ENCODE measurements around the gene SOX10.
A peak's percentile ranks its signal among the peaks of the same experiment; 100 is the strongest.

Gene SOX10

GRCh38 chr22:37983860-37984791 is at the start of gene SOX10:
TSS of gene SOX10 (minus strand) at chr22:37984555. CDS start at chr22:37983784, 771 bp downstream.
- peak; percentile 83 for DNase-seq (ENCODE audit: low spot score)

- peak; percentile 92 for DNase-seq (ENCODE audit: low spot score)
These were observed 49.3 kb upstream of the SOX10 start for GRCh38 chr22:38033522-38034277.

DNA sequence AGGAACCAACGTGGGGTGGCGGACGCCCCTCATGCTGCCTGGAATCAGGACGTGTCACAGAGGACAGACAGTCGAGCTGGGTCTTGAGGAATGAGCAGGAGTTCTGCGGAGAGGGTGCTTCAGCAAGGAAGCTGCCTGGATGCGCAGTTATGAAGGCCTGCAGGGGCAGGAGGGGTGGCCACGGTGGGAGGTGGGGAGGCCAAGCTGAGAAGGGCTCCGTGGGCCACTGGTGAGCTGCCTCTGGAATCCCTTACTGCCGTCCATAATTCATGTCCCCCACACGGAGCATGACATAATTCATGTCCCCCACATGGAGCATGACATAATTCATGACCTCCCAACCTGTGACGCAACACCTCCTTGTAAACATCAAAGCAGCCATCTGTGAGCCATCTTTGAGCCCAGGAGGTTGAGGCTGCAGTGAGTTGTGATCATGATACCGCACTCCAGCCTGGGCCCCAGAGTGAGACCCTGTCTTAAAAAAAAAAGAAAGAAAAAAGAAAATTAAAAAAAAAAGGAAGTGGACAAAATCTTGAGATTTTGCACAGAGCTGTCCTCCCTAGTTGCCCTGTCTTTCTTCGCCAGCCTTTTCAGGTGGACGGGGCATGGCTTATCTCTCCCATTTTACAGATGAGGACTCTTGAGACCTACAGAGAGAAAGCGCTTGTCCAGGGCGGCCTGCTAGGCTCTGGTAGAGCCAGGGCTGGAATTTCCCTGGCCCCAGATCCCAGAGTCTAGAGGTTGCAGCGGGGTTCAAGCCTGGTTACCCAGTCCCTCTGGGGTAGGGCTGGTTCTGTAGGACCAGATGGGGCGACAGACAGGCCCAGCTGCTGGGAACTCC is 48.5 kb upstream of the SOX10 start:
- DNase-seq (ENCODE audit: low spot score), result no peak

GRCh38 chr22:38031491-38031890 is 47.1 kb upstream of the SOX10 start:
- DNase-seq (ENCODE audit: low spot score), result peak; percentile 48

- peak; percentile 36 for DNase-seq (ENCODE audit: low spot score)
These were observed 46.2 kb upstream of the SOX10 start for GRCh38 chr22:38030311-38031133.

DNA sequence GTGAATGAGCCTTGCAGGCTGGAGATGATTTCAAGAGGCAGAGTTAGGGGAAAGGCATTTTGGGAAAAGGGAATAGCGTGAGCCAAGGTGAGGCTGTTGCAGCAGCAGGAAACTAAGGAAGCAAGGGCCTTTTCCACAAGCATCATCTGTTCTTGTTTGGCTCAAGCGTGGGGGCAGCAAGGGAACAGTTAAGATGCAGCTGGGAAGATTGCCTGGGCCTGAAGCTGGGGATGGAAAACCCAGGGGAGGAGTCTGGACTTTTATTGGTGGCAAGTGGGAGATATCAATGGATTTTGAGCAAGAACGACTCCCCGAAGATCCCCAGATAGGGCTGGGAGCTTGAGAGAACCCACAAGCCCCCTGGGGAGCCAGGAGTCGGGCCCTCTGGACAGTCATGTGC is 45.5 kb upstream of the SOX10 start:
- DNase-seq (ENCODE audit: low spot score), result no peak

- DNase-seq (ENCODE audit: low spot score), result no peak
These were observed 45.0 kb upstream of the SOX10 start for GRCh38 chr22:38029370-38029769.

DNA sequence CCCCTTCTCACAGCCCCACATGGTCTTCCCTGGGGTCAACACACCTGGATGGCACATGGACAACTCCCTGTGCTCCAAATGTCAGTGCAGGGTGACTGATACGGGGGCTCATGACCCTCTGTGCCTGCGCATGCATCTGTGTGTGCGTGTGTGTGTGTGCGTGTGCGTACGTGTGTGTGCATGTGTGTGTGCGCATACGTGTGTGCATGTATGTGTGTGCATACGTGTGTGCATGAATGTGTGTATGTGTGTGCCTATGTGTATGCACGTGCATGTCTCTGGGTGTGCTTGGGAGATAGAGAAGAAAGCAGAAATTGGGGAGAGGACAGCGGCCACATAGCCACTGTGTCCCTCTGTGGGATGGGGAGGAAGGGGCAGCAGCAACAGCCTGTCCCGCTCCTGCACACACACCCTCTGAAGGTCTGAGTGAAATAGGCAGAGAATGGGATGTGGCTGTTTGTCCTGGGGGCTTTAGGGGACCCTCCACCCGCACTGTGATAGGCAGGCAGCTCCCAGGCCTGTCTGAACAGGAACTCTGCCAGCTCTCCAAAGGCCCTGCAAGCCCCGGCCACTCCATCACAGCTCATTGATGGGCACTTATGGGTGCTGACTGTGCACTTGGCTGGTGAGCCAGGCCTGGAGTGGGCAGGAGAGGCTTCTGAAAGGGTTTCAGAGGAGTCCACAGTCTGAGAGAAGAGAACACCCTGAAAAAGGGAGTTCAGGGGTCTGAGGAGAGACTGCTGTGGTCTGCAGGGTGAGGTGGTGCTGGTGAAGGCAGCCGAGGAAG is 44.2 kb upstream of the SOX10 start:
- peak; percentile 37 for DNase-seq (ENCODE audit: low spot score)

- DNase-seq (ENCODE audit: low spot score), result peak; percentile 54
These were observed 43.1 kb upstream of the SOX10 start for GRCh38 chr22:38027487-38027886.

DNA sequence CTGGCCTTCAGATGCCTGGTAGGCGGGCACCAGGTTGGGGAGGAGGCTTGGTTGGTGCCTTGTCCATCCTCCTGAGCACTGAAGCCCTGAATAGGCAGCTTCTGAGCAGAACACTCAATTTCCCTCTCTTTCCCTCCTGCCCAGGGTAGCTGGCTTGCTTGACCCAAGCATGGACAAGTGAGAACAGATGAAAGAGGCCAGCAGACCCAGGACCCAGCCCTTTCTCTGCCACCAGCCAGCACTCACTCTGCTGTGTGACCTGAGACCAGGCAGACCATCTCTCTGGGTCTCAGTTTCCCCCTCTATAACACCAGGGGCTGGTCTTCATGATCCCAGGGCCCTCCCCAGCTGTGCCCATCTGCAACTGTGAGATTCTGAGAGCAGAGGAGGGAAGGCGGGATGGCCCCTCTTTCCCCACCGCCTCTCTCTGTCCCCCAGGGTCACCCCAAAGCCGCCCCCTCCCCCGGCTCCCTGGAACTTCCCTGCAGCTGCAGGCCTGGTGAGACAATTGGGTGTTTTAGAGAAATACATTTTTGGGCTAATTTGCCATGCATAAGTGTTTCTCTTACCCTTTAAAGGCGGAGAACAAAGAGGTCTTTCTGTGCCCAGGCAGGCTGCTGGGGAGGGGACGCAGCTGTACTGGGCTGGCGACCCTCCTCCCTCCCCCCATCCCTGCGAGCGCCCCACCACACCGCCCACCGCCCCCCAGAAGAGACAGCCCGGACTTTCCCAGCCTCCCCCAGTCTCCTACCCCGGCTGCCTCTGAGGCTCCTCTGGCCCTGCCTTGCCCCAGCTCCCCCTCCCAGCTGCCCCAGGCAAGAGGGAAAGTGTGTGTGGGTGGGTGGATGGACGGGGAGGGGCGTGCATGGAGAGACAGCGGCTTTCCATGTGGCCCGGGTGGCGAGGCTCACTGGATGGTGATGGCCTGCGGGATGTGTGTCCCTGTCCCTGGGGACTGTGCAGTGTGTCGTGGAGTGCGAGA is 42.1 kb upstream of the SOX10 start:
- peak; percentile 79 for DNase-seq (ENCODE audit: low spot score)

GRCh38 chr22:38025514-38025913 is 41.2 kb upstream of the SOX10 start:
- DNase-seq (ENCODE audit: low spot score), result no peak

DNA sequence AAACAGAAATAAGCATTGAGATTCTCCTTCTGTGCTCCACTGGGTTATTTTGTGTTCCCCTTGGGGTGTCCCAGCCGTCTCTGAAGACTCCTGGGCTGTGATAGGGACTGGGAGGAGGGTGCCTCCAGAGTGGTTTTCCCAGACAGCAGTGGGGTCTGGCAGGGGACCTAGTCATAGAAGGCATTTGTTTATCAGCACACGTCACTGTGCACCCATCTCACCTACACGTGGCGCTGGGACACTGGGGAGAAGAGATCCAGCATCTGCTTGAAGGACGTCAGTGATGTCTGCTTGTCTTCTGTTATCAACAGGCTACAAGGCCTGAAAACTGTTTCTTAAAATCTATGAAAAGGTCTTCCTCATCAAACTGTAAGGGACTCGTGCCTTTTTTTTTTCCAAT is 38.7 kb upstream of the SOX10 start:
- peak; percentile 25 for DNase-seq (ENCODE audit: low spot score)

GRCh38 chr22:38021206-38021605 is 36.9 kb upstream of the SOX10 start:
- DNase-seq (ENCODE audit: low spot score), result no peak

DNA sequence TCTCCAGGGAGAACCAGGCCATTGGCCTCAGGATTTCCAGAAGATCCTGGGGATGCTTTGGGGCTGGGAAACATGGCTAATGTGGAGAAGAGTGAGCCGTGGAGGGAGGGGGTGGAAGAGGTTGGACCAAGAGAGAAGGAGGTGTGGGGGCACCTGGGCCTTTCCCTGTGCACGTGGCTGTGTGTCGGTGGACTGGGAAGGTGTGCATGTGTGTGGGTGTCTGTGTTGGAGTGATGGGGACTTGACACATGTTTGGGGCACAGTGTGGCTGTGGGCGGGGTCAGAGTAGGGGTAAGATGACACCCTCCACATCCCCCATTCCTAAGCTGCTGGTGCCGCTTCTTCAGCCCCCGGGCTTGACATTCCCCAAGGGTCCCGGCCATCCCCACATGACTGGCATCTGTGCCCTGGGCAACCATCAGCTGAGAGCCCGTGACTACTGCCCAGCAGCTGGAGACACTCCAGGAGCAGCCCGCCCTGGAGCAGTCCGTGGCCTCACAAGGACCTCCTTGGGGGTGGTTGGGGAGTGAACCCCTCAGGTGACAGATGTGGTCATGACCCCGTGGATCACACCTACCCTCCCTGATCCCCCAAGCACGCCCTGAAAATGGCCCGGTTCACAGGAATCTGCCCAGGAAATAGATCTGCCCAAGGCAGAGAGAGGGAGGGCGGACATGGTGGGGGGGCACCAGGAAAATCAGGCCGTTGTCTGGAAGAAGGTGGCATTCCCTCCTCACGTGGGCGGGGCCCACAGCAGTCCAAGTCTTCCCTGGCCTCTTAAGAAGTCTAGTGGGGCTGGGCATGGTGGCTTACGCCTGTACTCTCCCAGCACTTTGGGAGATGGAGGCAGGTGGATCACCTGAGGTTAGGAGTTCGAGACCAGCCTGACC is 34.8 kb upstream of the SOX10 start:
- no peak for DNase-seq (ENCODE audit: low spot score)

- no peak for DNase-seq (ENCODE audit: low spot score)
These were observed 33.9 kb upstream of the SOX10 start for GRCh38 chr22:38017939-38018885.

GRCh38 chr22:38017272-38017920 is 33.0 kb upstream of the SOX10 start:
- peak; percentile 91 for DNase-seq (ENCODE audit: low spot score)
